Osteoblast (primary cell): ENCODE data around the gene AMPH. TPM values are rescaled to one million over a fixed set of nuclear protein-coding genes. Genes with fewer than 3 reads are reported as not detected.
A peak's percentile ranks its signal among the peaks of the same experiment; 100 is the strongest.

ENCODE experiments used
- DNase-seq: peaks from one replicate; pipeline ENCODE4 v3.0.0; 2011; ENCODE audit warnings: low spot score, mixed read lengths; ENCODE audit not compliant: insufficient read length; ENCODE audit errors: missing footprints
- H2AFZ ChIP-seq: 2 replicates; pipeline ENCODE4 v1.6.0; 2011; ENCODE audit warnings: mild to moderate bottlenecking, low read length
- H3K27ac ChIP-seq: 2 replicates; pipeline ENCODE4 v1.5.1; 2011; ENCODE audit warnings: mild to moderate bottlenecking, low read depth, low read length, moderate library complexity
- H3K27me3 ChIP-seq: 2 replicates; pipeline ENCODE4 v1.6.0; 2012; ENCODE audit warnings: mild to moderate bottlenecking, control low read depth, inconsistent platforms, low read length, moderate library complexity; ENCODE audit not compliant: insufficient read depth
- H3K36me3 ChIP-seq: 2 replicates; pipeline ENCODE4 v1.5.1; 2011; ENCODE audit warnings: mild to moderate bottlenecking, low read length, control low read depth, moderate library complexity; ENCODE audit not compliant: insufficient read depth
- H3K4me1 ChIP-seq: 2 replicates; pipeline ENCODE4 v1.5.1; 2011; ENCODE audit warnings: mild to moderate bottlenecking, low read length, control low read depth, moderate library complexity; ENCODE audit not compliant: insufficient read depth
- H3K4me2 ChIP-seq: 2 replicates; pipeline ENCODE4 v1.6.0; 2011; ENCODE audit warnings: mild to moderate bottlenecking, low read length; ENCODE audit not compliant: insufficient read depth
- H3K4me3 ChIP-seq: fragments of 200-600 bp; sonication (generic); 3 replicates; pipeline ENCODE4 v1.5.1; 2012; ENCODE audit warnings: mild to moderate bottlenecking, low read length, inconsistent platforms; ENCODE audit not compliant: insufficient read depth
- H3K79me2 ChIP-seq: 2 replicates; pipeline ENCODE4 v1.6.0; 2012; ENCODE audit warnings: mild to moderate bottlenecking, low read length, control low read depth, inconsistent platforms; ENCODE audit not compliant: insufficient read depth
- H3K9me3 ChIP-seq: 2 replicates; pipeline ENCODE4 v1.5.1; 2011; ENCODE audit warnings: low read depth, low read length, control low read depth
- H4K20me1 ChIP-seq: 2 replicates; pipeline ENCODE4 v1.6.0; 2012; ENCODE audit warnings: mild to moderate bottlenecking, low read length, control low read depth; ENCODE audit not compliant: insufficient read depth
- CTCF ChIP-seq: IDR thresholded peaks from 2 replicates; pipeline ENCODE4 v1.5.1; 2011; ENCODE audit warnings: mild to moderate bottlenecking, low read depth, low read length, moderate library complexity; ENCODE audit errors: extremely low read depth
- total RNA-seq: library from RNA; depleted of rRNA; stranded (reverse); fragments of >200 nt; gene quantifications from 2 replicates; pipeline ENCODE4 v1.2.3, GENCODE V29; 2012

AMPH gene
- total RNA-seq, 1 donor = 1.1 TPM

- no peak overlapping the region for H3K4me3 ChIP-seq
- no peaks in the 10 kb centered on the region for H3K4me1 ChIP-seq
- H3K27ac ChIP-seq = no peak overlapping the region
- H3K4me2 ChIP-seq = no peak overlapping the region
- H3K36me3 ChIP-seq = no peaks in the 10 kb centered on the region
- H2AFZ ChIP-seq = no peak overlapping the region
- H3K9me3 ChIP-seq = no peaks in the 10 kb centered on the region
- no peaks in the 10 kb centered on the region for H3K27me3 ChIP-seq
- H4K20me1 ChIP-seq = no peaks in the 10 kb centered on the region
- H3K79me2 ChIP-seq = no peaks in the 10 kb centered on the region
- TF ChIP-seq CTCF = no peak
- peak; percentile 26 for DNase-seq
Measured at GRCh38 chr7:38592737-38593288, 38.4 kb downstream of the AMPH start.

- Histone ChIP-seq H3K4me2 (no peak overlapping the region), H4K20me1 (no peaks in the 10 kb centered on the region), H3K27ac (no peak overlapping the region), H3K79me2 (no peaks in the 10 kb centered on the region), H3K9me3 (no peaks in the 10 kb centered on the region), H2AFZ (no peak overlapping the region), H3K36me3 (no peaks in the 10 kb centered on the region), H3K27me3 (no peaks in the 10 kb centered on the region), H3K4me3 (no peak overlapping the region), H3K4me1 (no peaks in the 10 kb centered on the region)
- TF ChIP-seq CTCF = no peak
- no peak for DNase-seq
Measured at GRCh38 chr7:38585572-38586354, 45.4 kb downstream of the AMPH start.

- no peak for TF ChIP-seq CTCF
- Histone ChIP-seq H2AFZ (no peak overlapping the region), H3K9me3 (no peaks in the 10 kb centered on the region), H3K4me2 (no peak overlapping the region), H4K20me1 (no peaks in the 10 kb centered on the region), H3K27me3 (no peaks in the 10 kb centered on the region), H3K4me1 (no peaks in the 10 kb centered on the region), H3K4me3 (no peak overlapping the region), H3K27ac (no peak overlapping the region), H3K36me3 (no peaks in the 10 kb centered on the region), H3K79me2 (no peaks in the 10 kb centered on the region)
- no peak for DNase-seq
Measured at GRCh38 chr7:38584443-38585210, 46.5 kb downstream of the AMPH start.

DNA sequence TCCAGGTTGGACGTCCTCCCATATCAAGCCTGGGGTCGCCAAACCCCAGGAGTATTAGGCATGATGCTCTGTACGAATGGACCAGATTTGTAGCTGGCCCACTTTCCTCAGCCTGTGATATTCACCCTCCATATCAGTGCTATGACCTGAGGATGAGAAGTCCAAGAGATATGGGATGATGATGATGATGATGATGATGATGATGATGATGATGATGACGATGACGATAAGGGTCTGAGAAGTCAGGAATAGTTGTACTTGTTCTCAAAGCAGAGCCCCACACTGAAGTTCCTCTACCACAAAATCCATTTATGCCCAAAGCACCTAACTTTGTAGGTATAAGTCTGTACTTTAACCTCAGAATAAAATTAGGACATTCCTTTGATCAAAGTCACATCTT, 50.7 kb downstream of the AMPH start:
- no peak overlapping the region for H3K27ac ChIP-seq

More for the DNA sequence above, 50.7 kb downstream of the AMPH start:
- Histone ChIP-seq H3K4me2 (no peak overlapping the region), H2AFZ (no peak overlapping the region), H4K20me1 (no peaks in the 10 kb centered on the region), H3K27me3 (no peaks in the 10 kb centered on the region), H3K36me3 (no peaks in the 10 kb centered on the region), H3K4me3 (no peak overlapping the region), H3K79me2 (no peaks in the 10 kb centered on the region), H3K4me1 (no peaks in the 10 kb centered on the region), H3K9me3 (no peaks in the 10 kb centered on the region)
- TF ChIP-seq CTCF = no peak
- DNase-seq = no peak
